ENCODE measurements around the gene GPD1L. TPM values are rescaled to one million over a fixed set of nuclear protein-coding genes. Genes with fewer than 3 reads are reported as not detected.

The GPD1L gene
- polyA plus RNA-seq, 1 experiment = 6.0 TPM

DNA sequence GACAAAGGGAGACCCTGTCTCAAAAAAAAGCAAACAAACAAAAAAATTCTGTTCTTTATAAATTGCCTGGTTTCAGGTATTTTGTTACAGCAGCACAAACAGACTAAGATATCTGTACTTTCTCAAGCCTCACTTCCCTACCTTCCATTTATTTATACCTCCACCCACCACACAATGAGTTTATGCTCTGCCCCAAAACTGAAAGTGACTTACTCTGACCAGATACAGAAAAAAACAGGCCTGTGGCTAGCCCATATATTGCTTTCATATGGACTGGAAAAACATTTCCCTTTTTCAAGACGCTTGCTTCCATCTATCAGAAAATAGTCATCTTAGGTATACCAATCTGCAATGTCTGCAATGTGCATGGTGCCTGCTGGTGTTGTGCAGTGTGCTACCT is 8.7 kb upstream of the GPD1L start:
- DNase-seq (ENCODE audit: low read depth, low spot score) = no peak
- TF ChIP-seq, protein P1, sequence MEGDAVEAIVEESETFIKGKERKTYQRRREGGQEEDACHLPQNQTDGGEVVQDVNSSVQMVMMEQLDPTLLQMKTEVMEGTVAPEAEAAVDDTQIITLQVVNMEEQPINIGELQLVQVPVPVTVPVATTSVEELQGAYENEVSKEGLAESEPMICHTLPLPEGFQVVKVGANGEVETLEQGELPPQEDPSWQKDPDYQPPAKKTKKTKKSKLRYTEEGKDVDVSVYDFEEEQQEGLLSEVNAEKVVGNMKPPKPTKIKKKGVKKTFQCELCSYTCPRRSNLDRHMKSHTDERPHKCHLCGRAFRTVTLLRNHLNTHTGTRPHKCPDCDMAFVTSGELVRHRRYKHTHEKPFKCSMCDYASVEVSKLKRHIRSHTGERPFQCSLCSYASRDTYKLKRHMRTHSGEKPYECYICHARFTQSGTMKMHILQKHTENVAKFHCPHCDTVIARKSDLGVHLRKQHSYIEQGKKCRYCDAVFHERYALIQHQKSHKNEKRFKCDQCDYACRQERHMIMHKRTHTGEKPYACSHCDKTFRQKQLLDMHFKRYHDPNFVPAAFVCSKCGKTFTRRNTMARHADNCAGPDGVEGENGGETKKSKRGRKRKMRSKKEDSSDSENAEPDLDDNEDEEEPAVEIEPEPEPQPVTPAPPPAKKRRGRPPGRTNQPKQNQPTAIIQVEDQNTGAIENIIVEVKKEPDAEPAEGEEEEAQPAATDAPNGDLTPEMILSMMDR (IDR thresholded peaks at IDR 0.05; ENCODE audit: low read depth, low read length) = no peak
- Histone ChIP-seq H3K27ac (ENCODE audit: low read depth, low read length) (no peak overlapping the region), H3K9me3 (ENCODE audit: control insufficient read depth, insufficient read depth, low read length) (peaks cover 9% of the 10 kb centered on the region), H3K27me3 (ENCODE audit: control insufficient read depth, insufficient read depth, low read length) (no peaks in the 10 kb centered on the region), H3K4me3 (ENCODE audit: low read depth, low read length) (no peak overlapping the region)
- ChIA-PET POLR2A (no interaction called here), CTCF (no interaction called here)

DNA sequence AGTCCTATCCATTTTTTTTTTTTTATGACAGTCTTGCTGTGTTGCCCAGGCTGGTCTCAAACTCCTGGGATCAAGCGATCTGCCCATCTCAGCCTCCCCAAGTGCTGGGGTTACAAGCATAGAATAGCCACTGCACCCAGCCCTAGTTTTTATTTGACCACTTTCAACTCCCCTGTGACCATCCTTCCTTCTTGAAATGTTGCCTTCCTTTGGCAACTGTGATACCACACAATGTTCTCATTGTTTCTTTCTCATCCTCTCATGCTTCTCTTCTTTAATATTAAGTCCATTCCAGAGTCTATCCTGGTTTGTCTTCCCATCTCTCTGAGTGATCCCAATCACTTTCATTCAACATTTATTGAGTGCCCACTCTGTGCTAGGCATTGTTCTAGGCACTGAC is 7.9 kb upstream of the GPD1L start:
- POLR2A ChIA-PET = no interaction called here

DNA sequence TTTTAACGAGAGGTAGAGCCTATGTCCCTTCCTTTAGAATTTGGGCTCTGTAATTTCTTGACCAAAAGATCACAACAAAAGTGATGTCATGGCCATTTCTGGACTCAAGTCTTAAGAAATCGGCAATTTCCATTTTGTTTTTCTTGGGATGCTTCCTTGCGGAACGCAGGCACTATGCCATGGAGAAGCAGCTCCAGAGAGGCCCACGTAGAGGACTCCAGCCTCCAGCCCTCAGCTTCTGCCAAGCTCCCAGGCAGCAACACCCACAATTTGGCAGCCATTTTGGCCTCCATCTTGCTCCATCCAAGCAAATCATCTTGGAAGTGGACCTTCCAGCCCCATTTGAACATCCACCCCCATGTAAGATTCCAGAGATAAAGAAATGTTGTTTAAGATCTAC is 6.0 kb upstream of the GPD1L start:
- H3K27ac ChIP-seq (ENCODE audit: low read depth, low read length) = no peak overlapping the region
- peaks cover 12% of the 10 kb centered on the region for H3K9me3 ChIP-seq (ENCODE audit: control insufficient read depth, insufficient read depth, low read length)
- TF ChIP-seq, protein P1 (IDR thresholded peaks at IDR 0.05; ENCODE audit: low read depth, low read length) = no peak
- no peak for DNase-seq (ENCODE audit: low read depth, low spot score)
- H3K4me3 ChIP-seq (ENCODE audit: low read depth, low read length) = no peak overlapping the region
- ChIA-PET POLR2A (no interaction called here), CTCF (no interaction called here)
- no peaks in the 10 kb centered on the region for H3K27me3 ChIP-seq (ENCODE audit: control insufficient read depth, insufficient read depth, low read length)

More for the DNA sequence above, 7.9 kb upstream of the GPD1L start:
- no peak for DNase-seq (ENCODE audit: low read depth, low spot score)
- CTCF ChIA-PET = no interaction called here
- H3K27ac ChIP-seq (ENCODE audit: low read depth, low read length) = no peak overlapping the region
- no peak overlapping the region for H3K4me3 ChIP-seq (ENCODE audit: low read depth, low read length)
- TF ChIP-seq, protein P1 (IDR thresholded peaks at IDR 0.05; ENCODE audit: low read depth, low read length) = no peak
- H3K9me3 ChIP-seq (ENCODE audit: control insufficient read depth, insufficient read depth, low read length) = peaks cover 12% of the 10 kb centered on the region
- no peaks in the 10 kb centered on the region for H3K27me3 ChIP-seq (ENCODE audit: control insufficient read depth, insufficient read depth, low read length)

DNA sequence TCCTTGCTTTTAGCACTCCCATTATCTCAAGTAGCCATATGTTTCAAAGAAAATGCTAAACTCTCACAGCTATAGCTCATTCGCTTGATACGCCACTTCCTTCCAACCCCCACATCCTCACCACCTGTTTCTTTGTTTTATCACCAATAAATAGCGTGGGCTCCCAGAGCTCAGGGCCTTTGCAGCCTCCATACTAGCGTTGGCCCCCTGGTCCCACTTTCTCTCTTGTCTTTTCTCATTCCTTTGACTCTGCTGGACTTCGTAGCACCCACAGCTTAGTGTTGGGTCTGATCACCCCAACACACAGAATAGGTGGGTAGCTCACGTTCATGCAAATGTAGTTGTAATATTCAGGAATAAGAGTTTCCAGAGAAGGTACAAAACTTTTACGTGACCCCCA is 4.1 kb upstream of the GPD1L start:
- H3K9me3 ChIP-seq (ENCODE audit: control insufficient read depth, insufficient read depth, low read length) = peaks cover 12% of the 10 kb centered on the region
- no peak for DNase-seq (ENCODE audit: low read depth, low spot score)
- H3K27me3 ChIP-seq (ENCODE audit: control insufficient read depth, insufficient read depth, low read length) = no peaks in the 10 kb centered on the region
- CTCF ChIA-PET = no interaction called here
- TF ChIP-seq, protein P1 (IDR thresholded peaks at IDR 0.05; ENCODE audit: low read depth, low read length) = no peak
- no peak overlapping the region for H3K4me3 ChIP-seq (ENCODE audit: low read depth, low read length)
- POLR2A ChIA-PET = interaction anchor here (0.6 kb wide), 1 partner anchor 86 kb away, joined by 3 read pairs; no protein-coding TSS in a partner anchor
- no peak overlapping the region for H3K27ac ChIP-seq (ENCODE audit: low read depth, low read length)

DNA sequence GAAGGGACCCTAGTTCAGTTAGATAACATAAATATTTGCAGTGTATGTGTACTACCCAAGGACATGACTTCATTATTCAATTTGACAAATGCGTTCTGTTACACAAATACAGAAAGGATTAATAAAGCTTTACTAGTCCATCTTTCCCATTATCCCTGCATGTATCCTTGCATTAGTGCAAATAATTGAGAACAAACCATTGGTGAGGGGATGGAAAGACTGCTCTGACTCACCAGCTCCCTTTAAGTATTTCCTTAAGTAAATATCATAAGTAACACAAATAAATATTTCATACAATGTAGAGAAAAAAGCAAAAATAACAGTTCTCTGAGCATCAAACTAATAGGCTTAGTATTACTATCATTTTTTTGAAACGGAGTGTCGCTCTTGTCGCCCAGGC is 1.9 kb upstream of the GPD1L start:
- H3K27ac ChIP-seq (ENCODE audit: low read depth, low read length) = no peak overlapping the region
- ChIA-PET CTCF (interaction anchor here (1.6 to 1.8 kb wide), 2 partner anchors 40 to 85 kb away, joined by 5 to 8 read pairs; no protein-coding TSS in a partner anchor), POLR2A (no interaction called here)
- no peaks in the 10 kb centered on the region for H3K27me3 ChIP-seq (ENCODE audit: control insufficient read depth, insufficient read depth, low read length)
- TF ChIP-seq, protein P1 (IDR thresholded peaks at IDR 0.05; ENCODE audit: low read depth, low read length) = no peak
- no peak overlapping the region for H3K4me3 ChIP-seq (ENCODE audit: low read depth, low read length)
- DNase-seq (ENCODE audit: low read depth, low spot score) = no peak
- peaks cover 12% of the 10 kb centered on the region for H3K9me3 ChIP-seq (ENCODE audit: control insufficient read depth, insufficient read depth, low read length)
